Ovary (tissue), 3 donors: Measurements from ENCODE around the gene SELENON.

Experiments
- POLR2A ChIP-seq: fragments of 450-650 bp; IDR thresholded peaks from one replicate; pipeline ENCODE4 v1.6.1; 2017; ENCODE audit warnings: antibody characterized with exemption, mild to moderate bottlenecking, moderate library complexity
- TF ChIP-seq, protein P1 (sequence below), 3 donors: fragments of 450-650 bp in 2 of 3; fragments of 200-600 bp in 1 of 3; IDR thresholded peaks; one replicate each; pipeline versions ENCODE4 v1.5.1 to v1.8.0; 2016 to 2022; ENCODE audit warnings: antibody characterized with exemption in 3 of 3, mild to moderate bottlenecking in 1 of 3
- donor health status: DM: no; HTN: no; CAD: no.

DNA sequence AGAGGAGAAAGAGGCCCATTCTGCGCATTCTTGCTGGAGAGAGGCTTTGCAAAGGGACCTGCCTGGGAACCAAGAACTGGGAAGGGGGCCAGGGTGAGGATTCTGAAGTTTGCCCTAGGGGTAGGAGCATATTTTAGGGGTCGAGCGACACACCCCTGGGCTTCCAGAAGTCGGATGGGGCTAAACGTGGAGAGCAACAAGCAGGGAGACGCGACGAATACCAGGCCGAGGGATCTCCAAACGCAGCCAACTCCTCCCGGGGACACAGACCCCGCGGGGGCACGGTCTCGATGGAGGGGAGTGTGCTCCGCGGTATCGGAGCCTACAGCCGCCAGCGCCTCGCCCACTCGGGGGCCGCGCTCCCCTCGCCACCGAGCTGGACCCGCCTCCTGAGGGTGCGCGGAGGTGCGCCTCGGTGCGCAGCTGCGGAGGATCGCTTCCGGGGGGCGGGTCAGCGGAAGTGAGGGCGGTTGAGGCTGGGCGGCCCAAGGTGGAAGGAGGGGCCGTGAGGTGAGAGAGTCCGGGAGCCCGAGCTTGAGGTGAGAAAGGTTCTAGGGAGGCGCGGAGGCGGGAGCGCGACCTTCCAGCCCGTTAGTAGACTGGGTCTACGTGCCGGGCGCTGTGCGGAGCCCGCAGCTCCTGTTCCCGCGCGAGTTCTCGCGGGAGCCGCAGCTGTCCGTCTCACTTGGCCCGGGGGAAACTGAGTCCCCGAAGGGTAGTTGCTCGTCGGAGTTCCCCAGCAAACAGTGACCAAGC, 19.7 kb downstream of the SELENON start, which contains the start of gene MTFR1L:
- peak; percentile 90 for TF ChIP-seq POLR2A
- TF ChIP-seq, protein P1, sequence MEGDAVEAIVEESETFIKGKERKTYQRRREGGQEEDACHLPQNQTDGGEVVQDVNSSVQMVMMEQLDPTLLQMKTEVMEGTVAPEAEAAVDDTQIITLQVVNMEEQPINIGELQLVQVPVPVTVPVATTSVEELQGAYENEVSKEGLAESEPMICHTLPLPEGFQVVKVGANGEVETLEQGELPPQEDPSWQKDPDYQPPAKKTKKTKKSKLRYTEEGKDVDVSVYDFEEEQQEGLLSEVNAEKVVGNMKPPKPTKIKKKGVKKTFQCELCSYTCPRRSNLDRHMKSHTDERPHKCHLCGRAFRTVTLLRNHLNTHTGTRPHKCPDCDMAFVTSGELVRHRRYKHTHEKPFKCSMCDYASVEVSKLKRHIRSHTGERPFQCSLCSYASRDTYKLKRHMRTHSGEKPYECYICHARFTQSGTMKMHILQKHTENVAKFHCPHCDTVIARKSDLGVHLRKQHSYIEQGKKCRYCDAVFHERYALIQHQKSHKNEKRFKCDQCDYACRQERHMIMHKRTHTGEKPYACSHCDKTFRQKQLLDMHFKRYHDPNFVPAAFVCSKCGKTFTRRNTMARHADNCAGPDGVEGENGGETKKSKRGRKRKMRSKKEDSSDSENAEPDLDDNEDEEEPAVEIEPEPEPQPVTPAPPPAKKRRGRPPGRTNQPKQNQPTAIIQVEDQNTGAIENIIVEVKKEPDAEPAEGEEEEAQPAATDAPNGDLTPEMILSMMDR (IDR thresholded peaks at IDR 0.05) = no peak
